H1 (cell line): ENCODE data around the gene TRIM47. TPM values are rescaled to one million over a fixed set of nuclear protein-coding genes. Genes with fewer than 3 reads are reported as not detected.

Source experiments
- EGR1 ChIP-seq: IDR thresholded peaks from 2 replicates; pipeline ENCODE4 v1.6.1; 2011; ENCODE audit warnings: low read depth, low read length, borderline replicate concordance
- FOSL1 ChIP-seq: IDR thresholded peaks from 2 replicates; pipeline ENCODE4 v1.6.1; 2011; ENCODE audit warnings: mild to moderate bottlenecking, low read depth, low read length, moderate library complexity; ENCODE audit not compliant: insufficient read depth
- HDAC6 ChIP-seq: IDR thresholded peaks from one replicate; pipeline ENCODE4 v1.7.1; 2012; ENCODE audit warnings: low read depth, mild to moderate bottlenecking, inconsistent platforms, low read length, moderate library complexity
- JUN ChIP-seq: IDR thresholded peaks from 2 replicates; pipeline ENCODE4 v1.6.1; 2011; ENCODE audit warnings: low read depth, mild to moderate bottlenecking, improper control_type of control experiment, low read length
- SAP30 ChIP-seq: fragments of 300-600 bp; sonication (generic); IDR thresholded peaks from 2 replicates; pipeline ENCODE4 v1.7.1; 2012; ENCODE audit warnings: low read length, moderate library complexity, mild to moderate bottlenecking, inconsistent platforms; ENCODE audit not compliant: insufficient read depth, insufficient replicate concordance
- TAF7 ChIP-seq: optimal IDR thresholded peaks from 2 replicates; pipeline ENCODE3; 2011; ENCODE audit warnings: low read depth, mild to moderate bottlenecking, inconsistent platforms, low read length, moderate library complexity, borderline replicate concordance
- ZNF274 ChIP-seq: IDR thresholded peaks from 2 replicates; pipeline ENCODE4 v1.7.0; 2012; ENCODE audit warnings: low read length, borderline replicate concordance; ENCODE audit errors: extremely low read depth
- polyA plus RNA-seq, 7 experiments: library from polyadenylated mRNA; depleted of rRNA in 3 of 7; stranded (reverse) in 5 of 7; unstranded in 2 of 7; fragments of >200 nt in 5 of 7; fragments of 200-250 nt in 2 of 7; gene quantifications; 1 replicate in 5 of 7; 2 replicates in 1 of 7; 4 replicates in 1 of 7; pipeline versions ENCODE4 v1.2.1 to v1.2.3, GENCODE V29; 2011 to 2013; ENCODE audit warnings: missing spikeins in 2 of 7, mixed read lengths in 2 of 7
- total RNA-seq: library from RNA; stranded (reverse); fragmentation: NEBNext Ultra II Directional; extraction: Animal tissue kit (Norgen Biotek cat#: 25700); gene quantifications from 2 replicates; pipeline ENCODE4 v1.2.1, GENCODE V29; 2021
- TF ChIP-seq, protein P1 (sequence below): fragments of 300-600 bp; sonication (generic); IDR thresholded peaks from 2 replicates; pipeline ENCODE4 v1.7.1; 2012; ENCODE audit warnings: low read length, moderate library complexity, mild to moderate bottlenecking, inconsistent platforms; ENCODE audit not compliant: insufficient replicate concordance

Gene TRIM47
- total and polyA plus RNA-seq, 2 of the 8 experiments (the other 6 are each of a cell fraction or from before 2014, with no cell fraction given): 6.3 to 6.4 TPM

DNA sequence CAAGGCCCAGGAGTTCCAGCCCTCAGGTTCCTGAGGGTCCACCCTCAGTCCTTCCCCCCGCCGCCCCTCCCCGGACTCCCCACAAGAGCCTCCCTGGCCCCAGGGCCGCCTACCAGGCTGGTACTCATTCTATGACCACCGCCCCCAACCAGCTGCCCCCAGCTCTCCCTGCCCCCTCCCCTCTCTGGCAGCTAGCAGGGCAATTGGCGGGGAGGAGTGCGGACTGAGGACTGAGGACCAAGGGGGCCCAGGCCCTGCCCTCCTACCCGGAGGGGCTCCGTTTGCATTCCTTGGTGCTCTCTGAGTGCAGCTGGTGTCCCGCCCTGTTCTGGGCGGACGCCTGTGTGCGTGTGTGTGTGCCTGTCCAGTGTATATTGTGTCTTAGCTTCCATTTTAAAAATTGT lies 53.2 kb downstream of the TRIM47 start (continued):
- TF ChIP-seq, protein P1, sequence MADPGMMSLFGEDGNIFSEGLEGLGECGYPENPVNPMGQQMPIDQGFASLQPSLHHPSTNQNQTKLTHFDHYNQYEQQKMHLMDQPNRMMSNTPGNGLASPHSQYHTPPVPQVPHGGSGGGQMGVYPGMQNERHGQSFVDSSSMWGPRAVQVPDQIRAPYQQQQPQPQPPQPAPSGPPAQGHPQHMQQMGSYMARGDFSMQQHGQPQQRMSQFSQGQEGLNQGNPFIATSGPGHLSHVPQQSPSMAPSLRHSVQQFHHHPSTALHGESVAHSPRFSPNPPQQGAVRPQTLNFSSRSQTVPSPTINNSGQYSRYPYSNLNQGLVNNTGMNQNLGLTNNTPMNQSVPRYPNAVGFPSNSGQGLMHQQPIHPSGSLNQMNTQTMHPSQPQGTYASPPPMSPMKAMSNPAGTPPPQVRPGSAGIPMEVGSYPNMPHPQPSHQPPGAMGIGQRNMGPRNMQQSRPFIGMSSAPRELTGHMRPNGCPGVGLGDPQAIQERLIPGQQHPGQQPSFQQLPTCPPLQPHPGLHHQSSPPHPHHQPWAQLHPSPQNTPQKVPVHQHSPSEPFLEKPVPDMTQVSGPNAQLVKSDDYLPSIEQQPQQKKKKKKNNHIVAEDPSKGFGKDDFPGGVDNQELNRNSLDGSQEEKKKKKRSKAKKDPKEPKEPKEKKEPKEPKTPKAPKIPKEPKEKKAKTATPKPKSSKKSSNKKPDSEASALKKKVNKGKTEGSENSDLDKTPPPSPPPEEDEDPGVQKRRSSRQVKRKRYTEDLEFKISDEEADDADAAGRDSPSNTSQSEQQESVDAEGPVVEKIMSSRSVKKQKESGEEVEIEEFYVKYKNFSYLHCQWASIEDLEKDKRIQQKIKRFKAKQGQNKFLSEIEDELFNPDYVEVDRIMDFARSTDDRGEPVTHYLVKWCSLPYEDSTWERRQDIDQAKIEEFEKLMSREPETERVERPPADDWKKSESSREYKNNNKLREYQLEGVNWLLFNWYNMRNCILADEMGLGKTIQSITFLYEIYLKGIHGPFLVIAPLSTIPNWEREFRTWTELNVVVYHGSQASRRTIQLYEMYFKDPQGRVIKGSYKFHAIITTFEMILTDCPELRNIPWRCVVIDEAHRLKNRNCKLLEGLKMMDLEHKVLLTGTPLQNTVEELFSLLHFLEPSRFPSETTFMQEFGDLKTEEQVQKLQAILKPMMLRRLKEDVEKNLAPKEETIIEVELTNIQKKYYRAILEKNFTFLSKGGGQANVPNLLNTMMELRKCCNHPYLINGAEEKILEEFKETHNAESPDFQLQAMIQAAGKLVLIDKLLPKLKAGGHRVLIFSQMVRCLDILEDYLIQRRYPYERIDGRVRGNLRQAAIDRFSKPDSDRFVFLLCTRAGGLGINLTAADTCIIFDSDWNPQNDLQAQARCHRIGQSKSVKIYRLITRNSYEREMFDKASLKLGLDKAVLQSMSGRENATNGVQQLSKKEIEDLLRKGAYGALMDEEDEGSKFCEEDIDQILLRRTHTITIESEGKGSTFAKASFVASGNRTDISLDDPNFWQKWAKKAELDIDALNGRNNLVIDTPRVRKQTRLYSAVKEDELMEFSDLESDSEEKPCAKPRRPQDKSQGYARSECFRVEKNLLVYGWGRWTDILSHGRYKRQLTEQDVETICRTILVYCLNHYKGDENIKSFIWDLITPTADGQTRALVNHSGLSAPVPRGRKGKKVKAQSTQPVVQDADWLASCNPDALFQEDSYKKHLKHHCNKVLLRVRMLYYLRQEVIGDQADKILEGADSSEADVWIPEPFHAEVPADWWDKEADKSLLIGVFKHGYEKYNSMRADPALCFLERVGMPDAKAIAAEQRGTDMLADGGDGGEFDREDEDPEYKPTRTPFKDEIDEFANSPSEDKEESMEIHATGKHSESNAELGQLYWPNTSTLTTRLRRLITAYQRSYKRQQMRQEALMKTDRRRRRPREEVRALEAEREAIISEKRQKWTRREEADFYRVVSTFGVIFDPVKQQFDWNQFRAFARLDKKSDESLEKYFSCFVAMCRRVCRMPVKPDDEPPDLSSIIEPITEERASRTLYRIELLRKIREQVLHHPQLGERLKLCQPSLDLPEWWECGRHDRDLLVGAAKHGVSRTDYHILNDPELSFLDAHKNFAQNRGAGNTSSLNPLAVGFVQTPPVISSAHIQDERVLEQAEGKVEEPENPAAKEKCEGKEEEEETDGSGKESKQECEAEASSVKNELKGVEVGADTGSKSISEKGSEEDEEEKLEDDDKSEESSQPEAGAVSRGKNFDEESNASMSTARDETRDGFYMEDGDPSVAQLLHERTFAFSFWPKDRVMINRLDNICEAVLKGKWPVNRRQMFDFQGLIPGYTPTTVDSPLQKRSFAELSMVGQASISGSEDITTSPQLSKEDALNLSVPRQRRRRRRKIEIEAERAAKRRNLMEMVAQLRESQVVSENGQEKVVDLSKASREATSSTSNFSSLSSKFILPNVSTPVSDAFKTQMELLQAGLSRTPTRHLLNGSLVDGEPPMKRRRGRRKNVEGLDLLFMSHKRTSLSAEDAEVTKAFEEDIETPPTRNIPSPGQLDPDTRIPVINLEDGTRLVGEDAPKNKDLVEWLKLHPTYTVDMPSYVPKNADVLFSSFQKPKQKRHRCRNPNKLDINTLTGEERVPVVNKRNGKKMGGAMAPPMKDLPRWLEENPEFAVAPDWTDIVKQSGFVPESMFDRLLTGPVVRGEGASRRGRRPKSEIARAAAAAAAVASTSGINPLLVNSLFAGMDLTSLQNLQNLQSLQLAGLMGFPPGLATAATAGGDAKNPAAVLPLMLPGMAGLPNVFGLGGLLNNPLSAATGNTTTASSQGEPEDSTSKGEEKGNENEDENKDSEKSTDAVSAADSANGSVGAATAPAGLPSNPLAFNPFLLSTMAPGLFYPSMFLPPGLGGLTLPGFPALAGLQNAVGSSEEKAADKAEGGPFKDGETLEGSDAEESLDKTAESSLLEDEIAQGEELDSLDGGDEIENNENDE: no peak
- TF ChIP-seq SAP30 (no peak), FOSL1 (no peak), ZNF274 (no peak), HDAC6 (no peak), TAF7 (no peak), EGR1 (no peak), JUN (no peak)
